Kidney (tissue), 14 donors: ENCODE results near the gene DIS3L2. TPM values are rescaled to one million over a fixed set of nuclear protein-coding genes. Genes with fewer than 3 reads are reported as not detected.
"Not testable (repeated sequence)": the region's sequence is repeated elsewhere in the genome, so short reads cannot be mapped to it uniquely, and the experiment has no call there.

Source experiments
- DNase-seq, 5 donors: peaks; one replicate each; pipeline ENCODE4 v3.0.0-alpha.2; 2013 to 2020
- FAIRE-seq: peaks from 2 replicates; lab custom pipeline; 2012; peaks lifted over from hg19 to GRCh38; lab: Jason Lieb, UNC
- H3K27ac ChIP-seq, 2 donors: one replicate each; pipeline ENCODE4 v1.7.0; 2013; ENCODE audit warnings: low read depth in 2 of 2, low read length in 2 of 2, inconsistent platforms in 1 of 2
- H3K27me3 ChIP-seq: one replicate; pipeline ENCODE4 v1.7.1; 2013; ENCODE audit warnings: low read length, inconsistent platforms; ENCODE audit not compliant: control insufficient read depth, insufficient read depth
- H3K36me3 ChIP-seq, 3 donors: one replicate each; pipeline versions ENCODE4 v1.7.0 to v1.7.1; 2013; ENCODE audit warnings: low read length in 3 of 3, control low read depth in 1 of 3, inconsistent platforms in 1 of 3; ENCODE audit not compliant: insufficient read depth in 3 of 3, control insufficient read depth in 2 of 3
- H3K4me1 ChIP-seq, 3 donors: one replicate each; pipeline versions ENCODE4 v1.7.0 to v1.7.1; 2013; ENCODE audit warnings: low read length in 3 of 3, inconsistent platforms in 1 of 3, low read depth in 1 of 3; ENCODE audit not compliant: control insufficient read depth in 2 of 3, insufficient read depth in 2 of 3
- H3K4me3 ChIP-seq, 3 donors: one replicate each; pipeline versions ENCODE4 v1.7.0 to v1.8.1; 2013; ENCODE audit warnings: low read length in 3 of 3, control low read depth in 1 of 3, inconsistent platforms in 1 of 3
- H3K9ac ChIP-seq, 3 donors: one replicate each; pipeline versions ENCODE4 v1.7.0 to v1.7.1; 2013; ENCODE audit warnings: low read length in 3 of 3, control low read depth in 1 of 3, inconsistent platforms in 1 of 3
- H3K9me3 ChIP-seq, 3 donors: one replicate each; pipeline versions ENCODE4 v1.7.0 to v1.7.1; 2013; ENCODE audit warnings: low read length in 3 of 3, control low read depth in 1 of 3, inconsistent platforms in 1 of 3; ENCODE audit not compliant: control insufficient read depth in 2 of 3, insufficient read depth in 1 of 3
- CTCF ChIP-seq: IDR thresholded peaks from 3 replicates; pipeline ENCODE4 v1.5.1; 2012; ENCODE audit warnings: mild to moderate bottlenecking, moderate library complexity, borderline replicate concordance; ENCODE audit not compliant: insufficient read depth; ENCODE audit errors: extremely low read depth
- intact Hi-C: fragments of 100-400 bp; cut with DNase I; formaldehyde crosslinking; loops from one replicate; pipeline ENCODE4 v1.11.1; 2022
- polyA plus RNA-seq: library from polyadenylated mRNA; stranded (reverse); fragments of 350-450 nt; fragmentation: Illumina TruSeq; extraction: RNeasy Lipid Tissue Mini Kit (QIAGEN cat#74804); gene quantifications from one replicate; pipeline ENCODE4 v1.2.3, GENCODE V29; 2014; ENCODE audit warnings: low read depth, low replicate concordance; ENCODE audit not compliant: insufficient read depth
- total RNA-seq: library from RNA; stranded (reverse); fragmentation: NEBNext Ultra II Directional; extraction: Animal tissue kit (Norgen Biotek cat#: 25700); gene quantifications from one replicate; pipeline ENCODE4 v1.2.1, GENCODE V29; 2021
- donor health status: control.
- donor health status: control.
- donor health status: control.
- donor health status: control.
- donor health status: control.
- donor health status: DM: yes; HTN: yes; CAD: no.
- donor health status: Normal renal cell carcinoma (clear cell type).

DIS3L2 gene
- total and polyA plus RNA-seq, 2 donors from 2014 or later: 12.3 to 47.7 TPM

GRCh38 chr2:232377841-232378734, 416.6 kb downstream of the DIS3L2 start:
- DNase-seq (no peak), FAIRE-seq (no peak)
- no peaks in the 10 kb centered on the region for H3K4me1 ChIP-seq
- H3K4me3 ChIP-seq: no peak overlapping the region
- H3K27ac ChIP-seq: no peak overlapping the region
- peaks cover 7% of the 10 kb centered on the region for H3K27me3 ChIP-seq
- H3K9ac ChIP-seq: no peak overlapping the region
- no peaks in the 10 kb centered on the region for H3K9me3 ChIP-seq
- intact Hi-C loops: no loop called here
- no peak for TF ChIP-seq CTCF
- H3K36me3 ChIP-seq: no peaks in the 10 kb centered on the region

- FAIRE-seq, H3K36me3 ChIP-seq, H3K9ac ChIP-seq, H3K27ac ChIP-seq, DNase-seq, H3K9me3 ChIP-seq, H3K4me3 ChIP-seq, H3K4me1 ChIP-seq, intact Hi-C loops, H3K27me3 ChIP-seq: not testable (repeated sequence)
Measured at GRCh38 chr2:232378735-232379151, 417.2 kb downstream of the DIS3L2 start, which contains the start of gene ALPP. Gene ALPP, plus strand, starts transcription at chr2:232378751. Its CDS starts 52 bp downstream, at chr2:232378803.

GRCh38 chr2:232379610-232380590, 418.4 kb downstream of the DIS3L2 start:
- H3K36me3 ChIP-seq, DNase-seq, FAIRE-seq, H3K4me3 ChIP-seq, H3K27ac ChIP-seq, intact Hi-C loops, H3K9me3 ChIP-seq, H3K4me1 ChIP-seq, H3K9ac ChIP-seq: not testable (repeated sequence)
- peaks cover 11% of the 10 kb centered on the region for H3K27me3 ChIP-seq

- DNase-seq: peak in 1 of 5 donors; percentile 18
- FAIRE-seq, H3K4me3 ChIP-seq, H3K27ac ChIP-seq, H3K9me3 ChIP-seq, H3K4me1 ChIP-seq, H3K9ac ChIP-seq, H3K36me3 ChIP-seq, intact Hi-C loops: not testable (repeated sequence)
- H3K27me3 ChIP-seq: peaks cover 24% of the 10 kb centered on the region
Measured at GRCh38 chr2:232381204-232382031, 419.9 kb downstream of the DIS3L2 start.
